Measurements from ENCODE around the gene EMP3. TPM values are rescaled to one million over a fixed set of nuclear protein-coding genes. Genes with fewer than 3 reads are reported as not detected.

Gene EMP3
- total and polyA plus RNA-seq, 2 of the 13 experiments (the other 11 are each of a cell fraction or from before 2014, with no cell fraction given): 2.2 to 7.8 TPM

- TF ChIP-seq ZFY (CRISPR knock-in tag; IDR thresholded peaks at IDR 0.05) (0 out of 2 replicates have a peak, but pooled peaks have one; percentile 49), KDM6A (CRISPR knock-in tag; IDR thresholded peaks at IDR 0.05; ENCODE audit: low read depth) (no peak), TCF12 (IDR thresholded peaks at IDR 0.05) (no peak), TCF12 (CRISPR knock-in tag; IDR thresholded peaks at IDR 0.05) (no peak), NFE2 (CRISPR knock-in tag; IDR thresholded peaks at IDR 0.05) (no peak), ZNF510 (CRISPR knock-in tag; IDR thresholded peaks at IDR 0.05; ENCODE audit: low read depth) (no peak), ARID2 (CRISPR knock-in tag; IDR thresholded peaks at IDR 0.05; ENCODE audit: borderline replicate concordance) (0 out of 2 replicates have a peak, but pooled peaks have one; percentile 68), ZNF607 (CRISPR knock-in tag; IDR thresholded peaks at IDR 0.05; ENCODE audit: borderline replicate concordance) (peak; percentile 61; the same call in 1 of the 2 replicates), CERS6 (CRISPR knock-in tag; IDR thresholded peaks at IDR 0.05) (no peak), GMEB2 (CRISPR knock-in tag; IDR thresholded peaks at IDR 0.05; ENCODE audit: low read depth) (no peak), TEAD3 (CRISPR knock-in tag; optimal IDR thresholded peaks at IDR 0.05; ENCODE audit: borderline replicate concordance) (no peak), ZNF101 (CRISPR knock-in tag; IDR thresholded peaks at IDR 0.05; ENCODE audit: borderline replicate concordance, low read depth) (no peak), ZNF124 (CRISPR knock-in tag; IDR thresholded peaks at IDR 0.05) (no peak), TRIM24 (CRISPR knock-in tag; IDR thresholded peaks at IDR 0.05) (no peak), ZNF512 (CRISPR knock-in tag; IDR thresholded peaks at IDR 0.05) (no peak), ZUFSP (CRISPR knock-in tag; IDR thresholded peaks at IDR 0.05; ENCODE audit: borderline replicate concordance) (no peak), ZFP36L2 (CRISPR knock-in tag; IDR thresholded peaks at IDR 0.05) (no peak), MED13 (CRISPR knock-in tag; IDR thresholded peaks at IDR 0.05) (no peak), EHMT2 (IDR thresholded peaks at IDR 0.05; ENCODE audit: borderline replicate concordance, low read depth, low read length) (no peak), ATRX (CRISPR knock-in tag; IDR thresholded peaks at IDR 0.05; ENCODE audit: borderline replicate concordance) (no peak), EZH2 (conservative IDR thresholded peaks at IDR 0.05; ENCODE audit: low read depth, low read length) (no peak), SIN3A (IDR thresholded peaks at IDR 0.05; ENCODE audit: borderline replicate concordance, low read depth, low read length) (peak; percentile 19; the same call in 1 of the 2 replicates), ARID3A (IDR thresholded peaks at IDR 0.05; ENCODE audit: low read depth, low read length) (0 out of 2 replicates have a peak, but pooled peaks have one; percentile 34)
Observed at GRCh38 chr19:48332662-48333466, 7.5 kb downstream of the EMP3 start (continued).
